Mammary epithelial cell (primary cell): ENCODE results near the gene LRRTM3.

Source experiments
- EZH2 ChIP-seq: IDR thresholded peaks from 2 replicates; pipeline ENCODE4 v1.6.1; 2012; ENCODE audit warnings: low read length, inconsistent platforms, borderline replicate concordance
- TF ChIP-seq, protein P1 (sequence below), 2 donors: IDR thresholded peaks in 1 of 2; conservative IDR thresholded peaks in 1 of 2; 2 replicates each; pipeline ENCODE4 v1.5.1; 2011 to 2012; ENCODE audit warnings: inconsistent platforms in 2 of 2, low read length in 2 of 2, mild to moderate bottlenecking in 2 of 2, control low read depth in 1 of 2, low read depth in 1 of 2; ENCODE audit not compliant: insufficient read depth in 1 of 2; ENCODE audit errors: extremely low read depth in 1 of 2

DNA sequence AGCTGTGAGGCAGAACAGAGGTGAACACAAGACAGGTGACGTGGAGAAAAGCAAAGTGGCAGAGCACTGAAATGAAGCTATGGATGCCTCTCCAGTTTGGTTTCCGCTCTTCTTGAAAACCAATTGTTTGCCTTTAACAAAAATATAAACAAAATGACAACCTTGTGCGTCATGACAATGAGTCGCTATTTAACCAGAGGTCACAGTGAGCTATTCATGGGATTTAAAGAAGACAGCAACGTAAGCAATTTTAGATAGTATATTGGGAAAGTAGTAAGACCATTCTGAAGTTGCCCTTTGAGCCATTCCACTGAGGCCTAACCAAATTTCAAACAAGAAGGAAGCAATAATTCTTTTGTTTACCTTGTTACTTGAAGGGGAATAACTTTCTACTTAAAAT is 15.2 kb upstream of the LRRTM3 start:
- TF ChIP-seq, protein P1, sequence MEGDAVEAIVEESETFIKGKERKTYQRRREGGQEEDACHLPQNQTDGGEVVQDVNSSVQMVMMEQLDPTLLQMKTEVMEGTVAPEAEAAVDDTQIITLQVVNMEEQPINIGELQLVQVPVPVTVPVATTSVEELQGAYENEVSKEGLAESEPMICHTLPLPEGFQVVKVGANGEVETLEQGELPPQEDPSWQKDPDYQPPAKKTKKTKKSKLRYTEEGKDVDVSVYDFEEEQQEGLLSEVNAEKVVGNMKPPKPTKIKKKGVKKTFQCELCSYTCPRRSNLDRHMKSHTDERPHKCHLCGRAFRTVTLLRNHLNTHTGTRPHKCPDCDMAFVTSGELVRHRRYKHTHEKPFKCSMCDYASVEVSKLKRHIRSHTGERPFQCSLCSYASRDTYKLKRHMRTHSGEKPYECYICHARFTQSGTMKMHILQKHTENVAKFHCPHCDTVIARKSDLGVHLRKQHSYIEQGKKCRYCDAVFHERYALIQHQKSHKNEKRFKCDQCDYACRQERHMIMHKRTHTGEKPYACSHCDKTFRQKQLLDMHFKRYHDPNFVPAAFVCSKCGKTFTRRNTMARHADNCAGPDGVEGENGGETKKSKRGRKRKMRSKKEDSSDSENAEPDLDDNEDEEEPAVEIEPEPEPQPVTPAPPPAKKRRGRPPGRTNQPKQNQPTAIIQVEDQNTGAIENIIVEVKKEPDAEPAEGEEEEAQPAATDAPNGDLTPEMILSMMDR (conservative IDR thresholded peaks at IDR 0.05 in 1 of 2, IDR thresholded peaks at IDR 0.05 in 1 of 2; ENCODE audit: extremely low read depth in 1 of 2, insufficient read depth in 1 of 2, low read depth in 1 of 2, low read length in 2 of 2) = no peak
- no peak for TF ChIP-seq EZH2
